ENCODE results near the gene TOMM20.

DNA sequence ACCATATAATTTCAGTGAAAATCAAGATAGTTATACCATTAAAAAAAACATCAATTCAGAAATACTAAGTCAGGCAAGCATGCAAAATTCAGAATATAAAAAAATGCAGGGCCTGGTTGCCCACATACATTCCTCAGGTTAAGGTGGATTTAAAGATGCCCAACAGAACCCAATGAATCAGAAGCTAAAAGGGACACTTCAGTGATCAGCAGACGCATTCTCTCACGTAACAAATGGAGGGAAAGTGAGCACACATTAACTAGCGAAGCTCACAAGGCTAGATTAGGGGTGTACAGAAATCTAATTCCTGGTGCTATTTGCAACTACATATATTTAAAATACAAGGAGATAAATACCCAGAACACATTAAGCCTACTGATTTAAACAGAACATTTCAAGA is 17.5 kb downstream of the TOMM20 start:
- TF ChIP-seq, protein P1, sequence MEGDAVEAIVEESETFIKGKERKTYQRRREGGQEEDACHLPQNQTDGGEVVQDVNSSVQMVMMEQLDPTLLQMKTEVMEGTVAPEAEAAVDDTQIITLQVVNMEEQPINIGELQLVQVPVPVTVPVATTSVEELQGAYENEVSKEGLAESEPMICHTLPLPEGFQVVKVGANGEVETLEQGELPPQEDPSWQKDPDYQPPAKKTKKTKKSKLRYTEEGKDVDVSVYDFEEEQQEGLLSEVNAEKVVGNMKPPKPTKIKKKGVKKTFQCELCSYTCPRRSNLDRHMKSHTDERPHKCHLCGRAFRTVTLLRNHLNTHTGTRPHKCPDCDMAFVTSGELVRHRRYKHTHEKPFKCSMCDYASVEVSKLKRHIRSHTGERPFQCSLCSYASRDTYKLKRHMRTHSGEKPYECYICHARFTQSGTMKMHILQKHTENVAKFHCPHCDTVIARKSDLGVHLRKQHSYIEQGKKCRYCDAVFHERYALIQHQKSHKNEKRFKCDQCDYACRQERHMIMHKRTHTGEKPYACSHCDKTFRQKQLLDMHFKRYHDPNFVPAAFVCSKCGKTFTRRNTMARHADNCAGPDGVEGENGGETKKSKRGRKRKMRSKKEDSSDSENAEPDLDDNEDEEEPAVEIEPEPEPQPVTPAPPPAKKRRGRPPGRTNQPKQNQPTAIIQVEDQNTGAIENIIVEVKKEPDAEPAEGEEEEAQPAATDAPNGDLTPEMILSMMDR (IDR thresholded peaks at IDR 0.05; ENCODE audit: insufficient read depth, low read depth, low read length) = no peak
- TF ChIP-seq EZH2 (IDR thresholded peaks at IDR 0.05; ENCODE audit: insufficient read depth, low read length) = no peak
